ENCODE results near the gene GMIP. TPM values are rescaled to one million over a fixed set of nuclear protein-coding genes. Genes with fewer than 3 reads are reported as not detected.

GMIP gene
- polyA plus RNA-seq, 3 donors, result 41.4 to 91.4 (median 75.1) TPM

GRCh38 chr19:19674315-19674714, 30.9 kb upstream of the GMIP start:
- Mint-ChIP-seq H3K4me1 (peaks cover 9% of the 10 kb centered on the region), H3K4me3 (no peak overlapping the region), H3K9me3 (peaks cover 58 to 86% (median 84%) of the 10 kb centered on the region in 7 donors), H3K27ac (no peak overlapping the region), H3K36me3 (peaks cover 70 to 86% of the 10 kb centered on the region in 2 donors), H3K27me3 (ENCODE audit: low read depth in 3 of 3) (no peaks in the 10 kb centered on the region)
- Histone ChIP-seq H3K9ac (ENCODE audit: insufficient read depth, low read length, poor library complexity, severe bottlenecking) (no peak overlapping the region), H2AFZ (ENCODE audit: insufficient read depth, low read depth, low read length, poor library complexity, severe bottlenecking) (no peak overlapping the region), H3K9me3 (replicated peaks in 1 of 2; ENCODE audit: control insufficient read depth in 1 of 2, insufficient read depth in 1 of 2, low read length in 2 of 2) (peaks cover 76 to 85% of the 10 kb centered on the region in 2 donors), H3K4me3 (replicated peaks in 1 of 3; ENCODE audit: low read depth in 2 of 3, low read length in 3 of 3) (no peak overlapping the region), H3K27ac (ENCODE audit: low read depth in 1 of 2, low read length in 2 of 2) (no peak overlapping the region), H3K4me2 (replicated peaks; ENCODE audit: extremely low read depth, low read length, poor library complexity, severe bottlenecking) (no peak overlapping the region), H3K36me3 (replicated peaks in 1 of 2; ENCODE audit: control insufficient read depth in 1 of 2, insufficient read depth in 2 of 2, low read length in 2 of 2) (peaks cover 55 to 69% of the 10 kb centered on the region in 2 donors), H3K4me1 (ENCODE audit: control insufficient read depth in 1 of 2, insufficient read depth in 2 of 2, low read length in 2 of 2) (peaks cover 6 to 7% of the 10 kb centered on the region in 2 donors), H3K27me3 (ENCODE audit: control insufficient read depth in 2 of 2, insufficient read depth in 2 of 2, low read length in 2 of 2) (no peaks in the 10 kb centered on the region), H4K20me1 (ENCODE audit: insufficient read depth, low read length) (no peaks in the 10 kb centered on the region), H3K79me2 (ENCODE audit: insufficient read depth, low read length) (peaks cover 77% of the 10 kb centered on the region)
- 100% methylated on average over 5 of the region's 6 CpGs for WGBS (ENCODE audit: insufficient coverage)
- no peak for TF ChIP-seq CTCF (IDR thresholded peaks at IDR 0.05)
- intact Hi-C loops (cut with micrococcal nuclease), result loop anchor here (5.0 to 10.0 kb wide), 2 partner anchors 103 to 220 kb away; no protein-coding TSS in a partner anchor
- no peak for DNase-seq

- 80% methylated on average over 1 of the region's 3 CpGs for WGBS (ENCODE audit: insufficient coverage)
- H3K4me2 ChIP-seq (replicated peaks; ENCODE audit: extremely low read depth, low read length, poor library complexity, severe bottlenecking), result no peak overlapping the region
- H3K36me3 ChIP-seq (replicated peaks in 1 of 2; ENCODE audit: control insufficient read depth in 1 of 2, insufficient read depth in 2 of 2, low read length in 2 of 2), result peaks cover 40 to 54% of the 10 kb centered on the region in 2 donors
- Mint-ChIP-seq H3K27ac (no peak overlapping the region), H3K4me1 (peaks cover 15% of the 10 kb centered on the region), H3K4me3 (no peak overlapping the region), H3K9me3 (peaks cover 46 to 73% (median 70%) of the 10 kb centered on the region in 7 donors), H3K27me3 (ENCODE audit: low read depth in 3 of 3) (peaks cover 0 to 1% (median 0%) of the 10 kb centered on the region in 3 donors), H3K36me3 (peaks cover 55 to 71% of the 10 kb centered on the region in 2 donors)
- peaks cover 61 to 73% of the 10 kb centered on the region in 2 donors for H3K9me3 ChIP-seq (replicated peaks in 1 of 2; ENCODE audit: control insufficient read depth in 1 of 2, insufficient read depth in 1 of 2, low read length in 2 of 2)
- H3K9ac ChIP-seq (ENCODE audit: insufficient read depth, low read length, poor library complexity, severe bottlenecking), result no peak overlapping the region
- H2AFZ ChIP-seq (ENCODE audit: insufficient read depth, low read depth, low read length, poor library complexity, severe bottlenecking), result no peak overlapping the region
- intact Hi-C loops (cut with micrococcal nuclease), result loop anchor here (5.0 to 10.0 kb wide), 2 partner anchors 104 to 222 kb away; no protein-coding TSS in a partner anchor
- TF ChIP-seq CTCF (IDR thresholded peaks at IDR 0.05), result no peak
- H3K27me3 ChIP-seq (ENCODE audit: control insufficient read depth in 2 of 2, insufficient read depth in 2 of 2, low read length in 2 of 2), result no peaks in the 10 kb centered on the region
- H3K79me2 ChIP-seq (ENCODE audit: insufficient read depth, low read length), result peaks cover 85% of the 10 kb centered on the region
- no peaks in the 10 kb centered on the region for H4K20me1 ChIP-seq (ENCODE audit: insufficient read depth, low read length)
- DNase-seq, result no peak
- H3K4me1 ChIP-seq (ENCODE audit: control insufficient read depth in 1 of 2, insufficient read depth in 2 of 2, low read length in 2 of 2), result peaks cover 13 to 17% of the 10 kb centered on the region in 2 donors
- no peak overlapping the region for H3K4me3 ChIP-seq (replicated peaks in 1 of 3; ENCODE audit: low read depth in 2 of 3, low read length in 3 of 3)
- H3K27ac ChIP-seq (ENCODE audit: low read depth in 1 of 2, low read length in 2 of 2), result no peak overlapping the region
These were observed 29.4 kb upstream of the GMIP start for GRCh38 chr19:19672816-19673215.
